Suprapubic skin (tissue), 4 donors: Measurements from ENCODE around the gene CAMTA1.

ENCODE experiments used
- CTCF ChIP-seq, 2 donors: fragments of 200-600 bp in 1 of 2; fragments of 450-650 bp in 1 of 2; sonication (generic) in 1 of 2; IDR thresholded peaks; one replicate each; pipeline ENCODE4 v1.5.1; 2016 to 2019; ENCODE audit warnings: antibody characterized with exemption in 2 of 2, mild to moderate bottlenecking in 1 of 2, moderate library complexity in 1 of 2
- EP300 ChIP-seq: sonication (generic); formaldehyde crosslinking; IDR thresholded peaks from one replicate; pipeline ENCODE4 v1.6.1; 2017; ENCODE audit warnings: antibody characterized with exemption
- POLR2A ChIP-seq, 2 donors: fragments of 450-650 bp; IDR thresholded peaks; one replicate each; pipeline ENCODE4 v1.6.1; 2017; ENCODE audit warnings: antibody characterized with exemption in 2 of 2, mild to moderate bottlenecking in 2 of 2, moderate library complexity in 2 of 2
- POLR2AphosphoS5 ChIP-seq, 3 donors: sonication (generic); formaldehyde crosslinking; IDR thresholded peaks; one replicate each; pipeline ENCODE4 v1.6.1; 2017; ENCODE audit warnings: antibody characterized with exemption in 3 of 3

DNA sequence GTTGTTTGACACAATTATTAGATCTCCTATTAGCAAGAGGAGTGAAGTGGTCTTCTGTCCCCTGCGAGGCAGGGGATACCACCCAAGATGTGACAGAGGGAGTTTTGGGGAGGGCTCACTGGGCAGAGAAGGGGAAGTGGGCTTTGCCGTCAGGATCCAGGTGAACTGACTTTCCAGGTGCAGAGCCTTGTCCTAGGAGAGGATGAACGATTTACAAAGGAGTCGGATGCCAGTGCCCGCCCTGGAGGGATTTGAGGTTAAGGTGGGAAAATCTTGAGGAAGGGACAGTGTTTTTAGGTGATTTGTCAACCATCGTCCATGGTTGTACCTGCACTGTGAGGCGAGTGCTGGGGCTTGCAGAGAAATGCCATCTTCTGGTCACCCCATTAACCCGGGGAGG is 201.0 kb downstream of the CAMTA1 start:
- TF ChIP-seq EP300 (no peak), POLR2AphosphoS5 (IDR thresholded peaks at IDR 0.05) (no peak), POLR2A (IDR thresholded peaks at IDR 0.05) (no peak), CTCF (IDR thresholded peaks at IDR 0.05) (no peak)
